GM03348 (cell line): Measurements from ENCODE around the gene CDKN2A.
A peak's percentile ranks its signal among the peaks of the same experiment; 100 is the strongest.

Source experiments
- DNase-seq: peaks from one replicate; pipeline ENCODE4 v3.0.0; 2012; ENCODE audit warnings: low spot score

CDKN2A gene

DNA sequence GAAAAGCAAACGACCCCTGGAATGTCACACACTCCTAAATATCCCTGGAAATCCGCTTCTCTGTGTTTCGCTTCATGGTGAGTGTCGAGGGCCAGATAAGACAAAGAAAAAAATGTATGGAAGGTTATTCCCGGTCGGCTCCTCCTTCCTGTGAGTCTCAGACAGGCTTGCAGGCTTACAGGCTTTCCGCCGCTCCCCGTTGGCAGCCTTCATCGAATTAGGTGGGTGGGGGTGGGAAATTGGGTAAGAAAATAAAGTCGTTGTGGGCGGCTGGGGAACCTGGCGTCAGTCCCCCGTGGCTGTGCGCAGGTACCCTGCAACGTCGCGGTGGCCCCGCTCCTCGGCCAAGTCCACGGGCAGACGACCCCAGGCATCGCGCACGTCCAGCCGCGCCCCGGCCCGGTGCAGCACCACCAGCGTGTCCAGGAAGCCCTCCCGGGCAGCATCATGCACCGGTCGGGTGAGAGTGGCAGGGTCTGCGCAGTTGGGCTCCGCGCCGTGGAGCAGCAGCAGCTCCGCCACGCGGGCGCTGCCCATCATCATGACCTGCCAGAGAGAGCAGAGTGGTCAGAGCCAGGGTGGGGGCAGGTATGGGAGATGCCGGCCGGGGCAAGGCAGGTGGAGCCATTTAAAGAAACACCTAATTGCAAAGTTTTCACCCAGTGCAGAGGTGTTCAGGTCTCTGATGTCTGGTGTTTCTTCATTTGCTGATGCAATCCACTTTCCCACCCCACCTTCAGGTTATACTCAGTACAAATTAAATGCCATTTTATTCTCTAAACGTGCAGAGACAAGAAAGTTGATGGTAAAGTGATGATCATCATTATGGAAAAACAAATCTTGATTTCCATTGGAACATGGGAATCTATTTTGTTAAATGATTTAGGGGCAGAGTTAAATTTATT lies 11.8 kb upstream of the CDKN2A start:
- DNase-seq, result peak; percentile 34

DNA sequence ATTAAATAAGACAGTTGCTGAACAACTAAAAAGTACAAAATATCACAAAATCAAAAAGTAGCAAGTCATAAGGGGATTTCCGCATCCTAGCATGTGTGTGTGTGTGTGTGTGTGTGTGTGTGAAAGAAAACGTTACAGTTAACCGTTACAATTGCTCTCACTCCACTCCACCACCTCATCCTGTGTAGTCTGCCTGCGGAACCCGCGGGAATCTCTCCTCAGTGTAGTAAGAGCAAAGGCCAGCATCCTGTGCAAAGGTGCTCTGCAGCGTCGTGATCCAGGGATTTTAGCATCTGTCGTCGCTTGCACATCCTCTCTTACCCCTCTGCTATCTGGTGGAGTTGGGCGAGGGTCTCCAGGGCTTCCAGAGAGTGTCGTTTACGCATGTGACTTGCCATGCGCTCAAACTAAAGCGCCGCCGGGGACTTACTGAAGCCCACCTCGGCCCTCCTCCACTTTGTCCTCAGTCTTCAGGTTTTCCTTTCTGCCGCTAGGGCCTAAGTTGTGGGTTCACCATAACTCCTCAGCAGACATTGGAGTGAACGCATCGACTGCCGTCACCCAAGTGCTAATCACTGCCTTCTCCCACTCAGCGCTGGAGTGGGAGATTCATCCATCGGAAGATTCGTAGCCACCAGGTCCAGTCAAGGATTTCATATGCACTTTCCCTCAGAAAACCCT lies 11.0 kb upstream of the CDKN2A start:
- DNase-seq, result peak; percentile 31

GRCh38 chr9:22002038-22002437 lies 7.8 kb upstream of the CDKN2A start:
- DNase-seq, result no peak

GRCh38 chr9:21998026-21998425 lies 3.8 kb upstream of the CDKN2A start:
- DNase-seq, result no peak

DNA sequence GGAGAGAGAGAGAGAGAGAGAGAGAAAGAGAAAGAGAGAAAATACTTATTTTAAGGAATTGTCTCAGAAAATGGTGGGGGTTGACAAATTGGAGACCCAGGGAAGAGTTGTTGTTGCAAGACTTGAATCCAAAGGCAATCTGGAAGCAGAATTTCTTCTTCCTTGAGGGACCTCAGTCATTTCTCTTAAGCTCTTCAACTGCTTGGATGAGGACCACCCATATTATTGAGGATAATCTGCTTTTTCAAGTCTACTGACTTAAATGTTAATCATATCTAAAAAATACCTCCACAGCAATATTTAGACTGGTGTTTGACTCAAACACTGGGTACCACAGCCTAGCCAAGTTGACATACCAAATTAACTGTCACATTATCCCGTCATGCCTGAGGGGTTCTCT lies 3.3 kb upstream of the CDKN2A start:
- no peak for DNase-seq

- no peak for DNase-seq
Observed at GRCh38 chr9:21996858-21997257, 2.7 kb upstream of the CDKN2A start.

GRCh38 chr9:21996438-21996837 lies 2.2 kb upstream of the CDKN2A start:
- DNase-seq, result no peak

DNA sequence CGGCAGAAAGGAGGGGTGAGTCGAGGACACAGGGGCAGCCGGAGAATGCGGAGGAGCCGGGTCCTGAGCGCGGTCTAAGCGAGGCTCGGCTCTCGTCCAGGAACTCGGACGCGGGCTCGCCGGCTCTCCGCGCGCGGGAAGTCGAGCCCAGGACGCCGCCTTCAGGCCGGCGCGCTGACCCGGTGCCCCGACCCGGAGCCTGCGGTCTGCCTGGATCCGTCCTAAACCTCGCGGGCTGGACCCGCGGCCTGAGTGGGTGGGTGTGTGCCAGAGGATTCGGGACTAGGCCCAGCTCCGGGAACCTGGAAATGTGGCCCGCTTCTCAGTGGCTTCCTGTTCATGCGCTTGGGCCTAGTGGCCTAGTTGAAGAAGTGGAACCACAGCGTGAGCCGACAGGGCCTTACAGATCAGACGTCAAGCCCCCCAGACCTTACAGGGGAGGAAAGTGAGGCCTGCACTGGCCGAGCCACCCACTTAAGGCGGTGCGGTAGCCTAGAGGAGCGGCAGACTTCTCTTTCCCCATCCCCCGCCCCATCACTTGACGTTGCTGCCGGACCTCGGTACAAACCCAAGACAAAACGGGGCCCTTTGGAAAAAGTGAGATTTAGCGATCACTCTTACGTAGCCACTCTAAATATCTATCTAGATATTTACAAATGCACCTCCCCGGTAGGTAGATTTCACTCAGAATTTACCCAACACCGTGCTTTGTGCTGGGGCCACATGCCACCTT lies 1.6 kb upstream of the CDKN2A start:
- DNase-seq, result peak; percentile 68

- DNase-seq, result peak; percentile 79
Observed at GRCh38 chr9:21995006-21995665, 944 bp upstream of the CDKN2A start.

GRCh38 chr9:21994556-21995005 lies 389 bp upstream of the CDKN2A start, which contains the start of gene CDKN2B-AS1:
CDKN2B-AS1 (plus strand) TSS chr9:21994791.
- DNase-seq, result peak; percentile 74

DNA sequence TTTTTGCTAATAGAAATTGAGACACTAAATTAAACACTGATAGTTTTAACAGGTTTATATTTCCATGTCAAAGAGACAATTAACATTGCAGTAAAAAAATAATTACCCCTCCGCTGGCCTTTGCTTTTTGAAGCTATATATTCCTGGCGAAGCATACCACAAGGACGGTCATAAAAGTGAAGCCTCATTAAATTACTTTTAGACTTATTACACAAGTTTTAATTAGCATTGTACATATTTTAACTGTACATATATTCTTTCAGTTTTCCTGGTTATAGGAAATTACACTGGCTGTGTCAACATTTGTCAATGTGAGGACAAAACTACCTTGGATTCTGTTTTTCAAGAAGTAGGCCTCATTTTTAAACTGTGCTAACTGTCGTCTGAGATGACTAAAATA lies 1.2 kb downstream of the CDKN2A start:
- no peak for DNase-seq

DNA sequence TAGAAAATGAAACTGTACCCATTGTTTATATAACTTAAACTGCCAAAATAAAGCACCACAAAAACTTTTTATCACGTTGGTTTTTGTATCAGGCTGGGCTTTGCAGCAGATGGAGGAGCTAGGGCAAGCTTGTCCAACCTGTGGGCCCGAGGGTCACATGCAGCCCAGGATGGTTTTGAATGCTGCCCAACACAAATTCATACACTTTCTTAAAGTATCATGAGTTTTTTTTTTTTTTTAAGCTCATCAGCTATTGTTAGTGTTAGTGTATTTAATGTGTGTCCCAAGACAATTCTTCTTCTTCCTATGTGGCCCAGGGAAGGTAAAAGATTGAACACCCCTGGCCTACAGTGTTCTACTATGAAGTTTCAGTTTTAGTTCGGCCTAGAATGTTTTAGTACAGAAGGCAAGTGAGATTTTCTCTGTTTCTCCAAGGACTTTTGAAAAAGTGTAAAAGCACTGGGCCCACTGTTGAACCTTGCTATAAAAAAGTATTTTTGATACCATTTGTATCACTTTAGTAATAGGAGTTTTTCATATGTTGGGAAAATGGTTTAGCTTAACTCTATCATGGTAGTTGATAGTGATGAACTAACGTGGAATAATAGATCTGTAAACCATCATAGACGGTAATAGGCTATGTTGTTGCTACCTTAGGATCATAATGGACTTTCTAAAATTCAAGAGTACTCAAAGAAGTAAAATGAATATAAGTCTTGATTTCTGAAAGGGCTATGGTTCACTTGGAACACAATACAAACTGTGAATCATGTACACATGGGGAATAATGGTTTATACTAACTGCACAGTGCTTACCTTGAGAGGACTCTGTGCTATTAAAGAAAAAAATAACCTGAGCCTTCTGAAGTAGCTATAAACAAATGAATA lies 2.9 kb downstream of the CDKN2A start:
- DNase-seq, result no peak

- DNase-seq, result no peak
Observed at GRCh38 chr9:21989440-21990189, 4.6 kb downstream of the CDKN2A start.

DNA sequence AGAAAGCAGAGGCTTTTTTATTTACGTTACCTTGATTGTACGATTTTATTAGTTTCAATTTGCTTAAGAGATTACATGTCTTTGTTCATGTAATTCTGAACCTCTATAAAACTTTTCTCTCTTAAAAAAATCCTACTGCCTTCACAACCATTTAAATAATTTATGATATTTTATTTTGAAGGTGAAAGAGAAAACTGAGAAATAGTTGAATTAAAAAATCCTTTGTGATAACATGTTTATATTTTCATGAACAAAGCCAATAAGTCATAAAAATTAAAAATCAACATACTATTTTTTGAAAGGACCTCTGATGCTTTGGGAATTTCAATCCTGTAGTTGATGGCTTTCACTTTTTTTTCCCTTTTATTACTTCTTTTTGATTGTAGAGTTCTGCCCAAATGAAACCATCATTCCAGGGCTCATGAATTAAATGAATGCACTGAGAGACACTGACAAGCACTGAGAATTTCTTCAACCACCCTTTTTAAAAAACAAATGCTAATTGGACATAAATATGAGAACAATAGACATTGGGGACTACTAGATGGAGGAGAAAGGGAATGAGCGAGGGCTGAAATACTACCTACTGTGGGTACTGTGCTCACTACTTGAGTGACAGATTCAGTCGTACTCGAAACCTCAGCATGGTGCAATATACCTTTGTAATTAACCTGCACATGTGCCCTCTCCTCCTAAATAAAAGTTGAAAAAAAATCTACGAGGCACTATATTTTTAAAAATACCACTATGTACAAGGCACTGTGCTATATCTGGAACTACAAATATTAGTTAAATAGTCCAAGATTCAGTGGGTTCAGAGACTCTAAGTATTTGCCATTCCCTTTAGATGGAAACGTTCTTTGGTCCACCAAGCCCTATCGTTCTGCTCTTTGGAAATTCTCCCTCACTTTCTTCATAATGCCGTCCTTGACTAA lies 5.9 kb downstream of the CDKN2A start:
- no peak for DNase-seq

GRCh38 chr9:21985964-21986667 lies 8.1 kb downstream of the CDKN2A start:
- no peak for DNase-seq

GRCh38 chr9:21984101-21984500 lies 10.1 kb downstream of the CDKN2A start:
- DNase-seq, result no peak

DNA sequence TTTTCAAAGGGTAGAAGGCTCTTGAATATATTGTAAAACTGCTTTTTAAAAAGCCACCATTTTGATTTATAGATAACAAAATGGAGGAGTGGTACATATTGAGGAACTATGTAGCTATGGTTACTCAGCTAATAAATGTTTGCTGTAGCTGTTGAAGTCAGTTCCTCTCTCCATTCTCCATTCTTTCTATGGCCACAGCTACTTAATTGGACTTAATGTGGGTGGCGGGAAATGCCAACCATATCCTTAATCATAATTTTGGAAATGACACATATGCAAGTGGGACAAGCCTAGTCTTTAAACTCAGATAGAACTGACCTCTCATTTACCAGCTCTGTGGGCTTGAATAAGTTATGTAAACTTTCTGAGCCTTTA lies 10.6 kb downstream of the CDKN2A start:
- no peak for DNase-seq

DNA sequence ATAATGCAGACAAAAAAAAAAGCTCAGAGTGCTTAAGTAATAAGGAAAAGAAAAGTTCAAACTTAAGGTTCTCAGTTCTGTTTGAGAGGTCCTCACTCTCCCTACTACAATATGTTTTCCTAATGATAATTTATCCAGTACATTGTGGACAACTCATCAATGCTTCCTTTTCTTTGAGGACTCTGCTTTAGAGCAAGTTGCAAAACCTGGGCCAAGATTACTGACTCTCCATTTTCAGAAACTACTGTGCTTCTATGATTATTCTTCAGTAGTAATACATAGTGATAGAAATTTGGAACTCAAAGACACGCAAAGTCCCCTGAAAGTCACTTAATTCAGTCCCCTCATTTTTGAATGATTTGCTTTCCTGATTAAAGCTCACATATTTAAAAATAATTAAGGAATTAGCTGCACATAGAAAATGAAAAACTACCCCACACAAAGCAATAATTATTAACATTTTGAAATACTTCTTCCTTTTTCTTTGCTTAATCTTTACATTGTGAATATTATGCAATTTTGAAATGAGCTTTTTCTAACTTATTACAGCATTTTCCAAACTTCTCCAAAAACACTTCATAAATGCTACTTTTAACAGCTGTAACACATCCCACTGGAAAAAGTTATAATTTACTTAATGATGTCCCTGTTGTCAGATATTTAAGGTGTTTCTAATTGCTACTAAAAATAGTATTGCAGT lies 11.2 kb downstream of the CDKN2A start:
- DNase-seq, result no peak
